GM12892 (cell line): ENCODE results near the gene HOXC5.

ENCODE experiments used
- POLR2A ChIP-seq: IDR thresholded peaks from 2 replicates; pipeline ENCODE4 v1.6.1; 2011; ENCODE audit warnings: low read depth, low read length, control low read depth
- TAF1 ChIP-seq: IDR thresholded peaks from 2 replicates; pipeline ENCODE4 v1.6.1; 2011; ENCODE audit warnings: low read depth, mild to moderate bottlenecking, control low read depth, low read length, borderline replicate concordance

DNA sequence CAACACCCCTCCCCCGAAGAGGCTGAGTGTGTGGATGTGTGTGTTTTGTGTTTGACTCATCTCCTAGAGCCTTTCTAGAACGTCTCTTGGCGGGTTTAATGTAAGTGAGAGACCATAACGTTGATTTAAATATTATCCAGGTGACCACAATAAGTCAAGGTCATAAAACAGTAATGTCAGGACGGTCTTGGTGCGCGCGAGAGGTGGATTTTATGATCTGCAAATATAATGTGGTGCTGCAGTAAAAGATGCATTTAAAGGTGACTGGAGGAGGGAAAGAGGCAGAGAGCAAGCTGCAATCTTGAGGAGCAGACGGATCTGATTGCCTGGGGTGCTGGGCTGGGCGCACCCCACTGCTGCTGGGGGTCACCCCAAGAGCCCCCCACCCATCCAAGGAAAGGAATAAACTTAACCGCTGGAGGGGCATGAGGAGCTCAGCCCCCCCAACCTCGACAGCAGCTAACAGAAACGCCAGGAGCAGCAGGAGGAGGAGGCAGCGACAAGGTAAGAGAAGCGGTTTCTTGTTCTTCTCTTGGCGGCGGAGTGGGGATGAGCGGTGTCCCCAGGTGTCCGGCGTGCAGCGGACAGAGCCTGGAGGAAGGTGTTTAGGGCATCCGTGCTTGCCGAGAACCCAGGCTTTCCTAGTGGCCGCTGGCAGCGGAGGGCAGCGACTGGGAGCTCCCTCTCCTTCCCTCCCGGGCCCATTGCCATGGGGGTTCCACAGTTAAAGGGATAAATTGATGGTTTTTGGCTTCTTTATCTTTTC is 42.4 kb upstream of the HOXC5 start:
- no peak for TF ChIP-seq POLR2A
- TF ChIP-seq TAF1, result no peak
